ENCODE measurements around the gene NCOA7. TPM values are rescaled to one million over a fixed set of nuclear protein-coding genes. Genes with fewer than 3 reads are reported as not detected.

The NCOA7 gene
- total RNA-seq, 3 donors from 2014 or later (not counting 1 experiment from before 2014, with no cell fraction given): 37.3 to 66.6 (median 56.8) TPM

DNA sequence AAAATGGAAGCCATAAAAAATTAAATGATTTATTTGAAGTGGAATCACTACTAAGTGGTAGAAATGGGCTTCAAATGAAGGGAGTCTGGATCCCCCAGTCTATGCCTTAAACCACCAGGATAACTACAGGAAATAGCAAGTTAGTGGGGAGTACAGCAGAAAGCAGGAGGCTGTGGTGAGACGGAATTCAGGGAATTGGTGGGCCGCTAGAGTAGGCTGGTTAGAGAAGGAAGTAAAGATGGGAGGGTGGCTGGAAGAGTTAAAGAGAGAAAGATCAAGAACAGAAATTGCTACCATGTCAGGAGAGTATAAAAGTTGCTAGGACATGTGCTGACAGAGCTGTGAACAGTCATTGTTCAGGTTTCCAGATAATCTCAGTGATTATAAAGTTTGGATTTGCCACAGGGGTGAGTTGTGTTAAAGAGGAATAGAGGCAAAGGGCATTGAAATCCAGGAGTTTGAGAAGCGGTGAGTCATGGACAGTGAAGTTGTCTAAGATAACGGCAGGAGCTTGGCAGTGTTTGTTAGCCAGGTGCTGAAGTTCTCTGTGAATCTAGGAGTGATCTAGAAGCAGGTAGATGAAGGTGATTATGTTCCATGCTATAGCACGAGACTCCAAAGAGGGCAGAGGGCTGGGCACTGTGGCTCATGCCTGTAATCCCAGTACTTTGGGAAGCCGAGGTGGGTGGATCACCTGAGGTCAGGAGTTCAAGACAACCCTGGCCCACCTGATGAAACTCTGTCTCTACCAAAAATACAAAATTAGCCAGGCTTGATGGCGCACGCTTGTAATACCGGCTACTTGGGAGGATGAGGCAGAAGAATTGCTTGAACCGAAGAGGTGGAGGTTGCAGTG, 152.1 kb downstream of the NCOA7 start:
- TF ChIP-seq, protein P1, sequence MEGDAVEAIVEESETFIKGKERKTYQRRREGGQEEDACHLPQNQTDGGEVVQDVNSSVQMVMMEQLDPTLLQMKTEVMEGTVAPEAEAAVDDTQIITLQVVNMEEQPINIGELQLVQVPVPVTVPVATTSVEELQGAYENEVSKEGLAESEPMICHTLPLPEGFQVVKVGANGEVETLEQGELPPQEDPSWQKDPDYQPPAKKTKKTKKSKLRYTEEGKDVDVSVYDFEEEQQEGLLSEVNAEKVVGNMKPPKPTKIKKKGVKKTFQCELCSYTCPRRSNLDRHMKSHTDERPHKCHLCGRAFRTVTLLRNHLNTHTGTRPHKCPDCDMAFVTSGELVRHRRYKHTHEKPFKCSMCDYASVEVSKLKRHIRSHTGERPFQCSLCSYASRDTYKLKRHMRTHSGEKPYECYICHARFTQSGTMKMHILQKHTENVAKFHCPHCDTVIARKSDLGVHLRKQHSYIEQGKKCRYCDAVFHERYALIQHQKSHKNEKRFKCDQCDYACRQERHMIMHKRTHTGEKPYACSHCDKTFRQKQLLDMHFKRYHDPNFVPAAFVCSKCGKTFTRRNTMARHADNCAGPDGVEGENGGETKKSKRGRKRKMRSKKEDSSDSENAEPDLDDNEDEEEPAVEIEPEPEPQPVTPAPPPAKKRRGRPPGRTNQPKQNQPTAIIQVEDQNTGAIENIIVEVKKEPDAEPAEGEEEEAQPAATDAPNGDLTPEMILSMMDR (IDR thresholded peaks at IDR 0.05): no peak

DNA sequence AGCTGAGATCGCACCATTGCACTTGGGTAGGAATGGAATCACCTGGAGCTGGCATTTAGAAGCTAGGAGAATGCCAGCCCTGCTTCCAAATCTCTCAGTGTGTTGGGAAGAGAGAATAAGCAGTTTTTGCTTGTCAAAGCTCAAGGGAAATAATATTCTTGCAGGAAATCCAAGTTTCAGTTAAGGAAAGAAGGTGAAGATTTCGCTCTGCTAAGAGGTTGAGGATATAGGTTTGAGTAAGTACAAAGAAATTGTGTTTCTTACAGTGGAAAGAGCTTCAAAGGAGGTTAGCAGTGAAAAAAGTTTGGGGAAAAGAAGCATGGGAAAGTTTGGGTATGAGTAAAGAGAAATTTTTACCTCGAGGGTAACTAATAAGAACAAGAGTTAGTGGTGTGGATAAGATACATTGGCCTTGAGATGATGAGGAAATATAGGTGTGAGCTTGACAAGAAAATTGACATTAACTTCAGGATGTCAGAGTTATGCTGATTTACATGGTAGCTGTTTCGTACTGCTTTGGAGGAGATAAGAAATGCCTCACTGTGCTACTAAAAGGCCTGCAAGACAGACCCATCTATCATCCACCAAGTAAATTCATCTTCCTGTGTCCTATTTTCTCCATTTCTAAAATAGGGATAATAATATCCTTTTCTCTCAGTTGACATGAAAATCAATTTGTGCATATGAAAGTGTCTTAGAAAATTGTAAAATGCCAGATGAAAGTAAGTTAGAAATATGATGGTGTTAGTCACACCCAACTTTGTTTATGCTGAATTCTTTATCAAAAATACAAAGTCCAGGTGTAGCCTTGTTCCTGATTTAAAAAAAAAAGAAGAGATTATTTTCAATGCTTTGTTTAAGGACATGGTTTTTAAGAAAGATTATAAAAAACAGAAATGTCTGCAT, 153.0 kb downstream of the NCOA7 start:
- Mint-ChIP-seq H3K36me3 (no peaks in the 10 kb centered on the region), H3K27ac (no peak overlapping the region), H3K9me3 (no peaks in the 10 kb centered on the region), H3K27me3 (ENCODE audit: low read depth in 2 of 2) (peaks cover 16 to 17% of the 10 kb centered on the region in 2 donors), H3K4me1 (no peaks in the 10 kb centered on the region), H3K4me3 (no peak overlapping the region)
- peaks cover 3% of the 10 kb centered on the region for H3K27me3 ChIP-seq (ENCODE audit: control insufficient read depth, insufficient read depth, low read length)
- intact Hi-C loops (cut with micrococcal nuclease): no loop called here
- TF ChIP-seq, protein P1 (IDR thresholded peaks at IDR 0.05): no peak
- no peaks in the 10 kb centered on the region for H3K36me3 ChIP-seq (ENCODE audit: control insufficient read depth, insufficient read depth, low read length)
- no peak overlapping the region for H3K27ac ChIP-seq (ENCODE audit: low read length)
- H3K9me3 ChIP-seq (ENCODE audit: control insufficient read depth, insufficient read depth, low read length): no peaks in the 10 kb centered on the region
- no peak overlapping the region for H3K4me3 ChIP-seq (ENCODE audit: low read length)
- 87% methylated on average over 3 of the region's 4 CpGs for WGBS (ENCODE audit: insufficient coverage)
- DNase-seq: no peak
- ATAC-seq: no peak
- H3K4me1 ChIP-seq (ENCODE audit: control insufficient read depth, insufficient read depth, low read length): no peaks in the 10 kb centered on the region

More for the DNA sequence above, 152.1 kb downstream of the NCOA7 start:
- Mint-ChIP-seq H3K4me1 (no peaks in the 10 kb centered on the region), H3K36me3 (no peaks in the 10 kb centered on the region), H3K4me3 (no peak overlapping the region), H3K27ac (no peak overlapping the region), H3K27me3 (ENCODE audit: low read depth in 2 of 2) (peaks cover 16 to 17% of the 10 kb centered on the region in 2 donors), H3K9me3 (no peaks in the 10 kb centered on the region)
- 94% methylated on average over 10 of the region's 10 CpGs for WGBS (ENCODE audit: insufficient coverage)
- no peak for DNase-seq
- Histone ChIP-seq H3K36me3 (ENCODE audit: control insufficient read depth, insufficient read depth, low read length) (no peaks in the 10 kb centered on the region), H3K4me3 (ENCODE audit: low read length) (no peak overlapping the region), H3K9me3 (ENCODE audit: control insufficient read depth, insufficient read depth, low read length) (no peaks in the 10 kb centered on the region), H3K4me1 (ENCODE audit: control insufficient read depth, insufficient read depth, low read length) (no peaks in the 10 kb centered on the region), H3K27ac (ENCODE audit: low read length) (no peak overlapping the region), H3K27me3 (ENCODE audit: control insufficient read depth, insufficient read depth, low read length) (peaks cover 3% of the 10 kb centered on the region)
- ATAC-seq: no peak
- intact Hi-C loops (cut with micrococcal nuclease): no loop called here

DNA sequence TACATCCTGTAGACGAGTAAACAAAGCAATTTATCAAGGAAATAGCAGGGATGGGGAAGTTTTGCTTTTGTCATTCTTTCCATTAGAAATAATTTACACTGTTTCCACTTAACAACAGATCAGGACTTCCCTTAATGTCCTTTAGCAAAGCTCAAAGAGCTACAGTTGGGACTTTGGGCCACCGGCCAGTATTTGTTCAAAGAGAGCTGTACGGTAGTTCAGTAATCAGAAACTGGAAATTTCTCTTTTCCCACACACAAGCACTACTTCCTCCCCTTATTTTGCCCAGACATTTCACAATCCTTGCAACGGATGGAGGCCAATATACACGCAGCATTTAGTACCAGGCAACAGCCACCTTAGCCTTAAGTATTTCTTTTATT, 153.7 kb downstream of the NCOA7 start:
- no peak overlapping the region for H3K4me3 Mint-ChIP-seq

More for the DNA sequence above, 153.7 kb downstream of the NCOA7 start:
- Histone ChIP-seq H3K27ac (ENCODE audit: low read length) (no peak overlapping the region), H3K36me3 (ENCODE audit: control insufficient read depth, insufficient read depth, low read length) (no peaks in the 10 kb centered on the region), H3K4me3 (ENCODE audit: low read length) (no peak overlapping the region), H3K27me3 (ENCODE audit: control insufficient read depth, insufficient read depth, low read length) (peaks cover 3% of the 10 kb centered on the region), H3K9me3 (ENCODE audit: control insufficient read depth, insufficient read depth, low read length) (no peaks in the 10 kb centered on the region), H3K4me1 (ENCODE audit: control insufficient read depth, insufficient read depth, low read length) (no peaks in the 10 kb centered on the region)
- ATAC-seq (no peak), DNase-seq (no peak)
- Mint-ChIP-seq H3K27me3 (ENCODE audit: low read depth in 2 of 2) (peaks cover 12 to 13% of the 10 kb centered on the region in 2 donors), H3K36me3 (no peaks in the 10 kb centered on the region), H3K9me3 (no peaks in the 10 kb centered on the region), H3K27ac (no peak overlapping the region), H3K4me1 (no peaks in the 10 kb centered on the region)
- intact Hi-C loops (cut with micrococcal nuclease): no loop called here
- 32% methylated on average over 3 of the region's 5 CpGs for WGBS (ENCODE audit: insufficient coverage)
- TF ChIP-seq, protein P1 (IDR thresholded peaks at IDR 0.05): no peak
